T-cell (primary cell): Measurements from ENCODE around the gene GCAT. TPM values are rescaled to one million over a fixed set of nuclear protein-coding genes. Genes with fewer than 3 reads are reported as not detected.

Experiments used
- ATAC-seq, 4 experiments: fragments of 200-7000 bp in 3 of 4; fragments of 150-1000 bp in 1 of 4; cut with Tn5 transposase; replicated peaks in 1 of 4; 1 replicate in 3 of 4; 2 replicates in 1 of 4; pipeline ENCODE4 v1.10.0; 2021; ENCODE audit warnings: moderate library complexity in 3 of 4, mild to moderate bottlenecking in 2 of 4, moderate number of reproducible peaks in 1 of 4
- CTCF ChIA-PET, 2 donors: fragments of 300-600 bp; sonication (Branson Sonifier 250); formaldehyde crosslinking; loops; one replicate each; lab custom pipeline; 2022; ENCODE audit warnings: antibody characterized with exemption in 2 of 2; lab: Charles Lee
- POLR2A ChIA-PET, 2 donors: fragments of 300-600 bp; sonication (Branson Sonifier 250); formaldehyde crosslinking; loops; one replicate each; lab custom pipeline; 2022; ENCODE audit warnings: antibody characterized with exemption in 2 of 2; lab: Charles Lee
- DNase-seq, 35 experiments: peaks; one replicate each; pipeline versions ENCODE4 v3.0.0 to v3.0.0-alpha.2; 2013 to 2023
- H3K27ac ChIP-seq: one replicate; pipeline ENCODE4 v1.5.1; 2013; ENCODE audit warnings: low read length
- H3K27me3 ChIP-seq, 2 experiments: replicated peaks in 1 of 2; 1 replicate in 1 of 2; 2 replicates in 1 of 2; pipeline versions ENCODE4 v1.6.1 to v1.7.0; 2013; ENCODE audit warnings: low read length in 1 of 2, mixed read lengths in 1 of 2; ENCODE audit not compliant: control insufficient read depth in 2 of 2, insufficient read depth in 2 of 2; ENCODE audit errors: extremely low read depth in 1 of 2
- H3K36me3 ChIP-seq, 2 donors: 1 replicate in 1 of 2; 2 replicates in 1 of 2; pipeline versions ENCODE4 v1.6.1 to v1.7.0; 2013; ENCODE audit warnings: low read length in 1 of 2; ENCODE audit not compliant: control insufficient read depth in 2 of 2, insufficient read depth in 1 of 2; ENCODE audit errors: extremely low read depth in 1 of 2
- H3K4me1 ChIP-seq, 2 experiments: 1 replicate in 1 of 2; 2 replicates in 1 of 2; pipeline versions ENCODE4 v1.6.1 to v1.7.0; 2013; ENCODE audit warnings: low read length in 2 of 2, mixed read lengths in 1 of 2; ENCODE audit not compliant: insufficient read depth in 2 of 2, control insufficient read depth in 1 of 2; ENCODE audit errors: extremely low read depth in 1 of 2
- H3K4me3 ChIP-seq, 2 donors: 1 replicate in 1 of 2; 2 replicates in 1 of 2; pipeline versions ENCODE4 v1.5.1 to v1.7.0; 2013; ENCODE audit warnings: mild to moderate bottlenecking in 2 of 2, low read length in 1 of 2, moderate library complexity in 1 of 2; ENCODE audit not compliant: control insufficient read depth in 1 of 2; ENCODE audit errors: extremely low read depth in 1 of 2
- H3K9me3 ChIP-seq: 2 replicates; pipeline ENCODE4 v1.7.0; 2013
- H3K27ac Mint-ChIP-seq, 2 donors: one replicate each; pipeline ENCODE4 v1.8.0; 2020 to 2021; ENCODE audit warnings: mild to moderate bottlenecking in 2 of 2, mixed read lengths in 2 of 2
- H3K27me3 Mint-ChIP-seq, 2 donors: one replicate each; pipeline ENCODE4 v1.8.0; 2021 to 2022; ENCODE audit warnings: mixed read lengths in 2 of 2
- H3K36me3 Mint-ChIP-seq: one replicate; pipeline ENCODE4 v1.8.0; 2021; ENCODE audit warnings: mixed read lengths
- H3K4me1 Mint-ChIP-seq, 3 donors: one replicate each; pipeline ENCODE4 v1.8.0; 2020 to 2022; ENCODE audit warnings: mixed read lengths in 3 of 3, mild to moderate bottlenecking in 1 of 3
- H3K4me3 Mint-ChIP-seq, 3 donors: one replicate each; pipeline ENCODE4 v1.8.0; 2020 to 2022; ENCODE audit warnings: mild to moderate bottlenecking in 3 of 3, mixed read lengths in 3 of 3, moderate library complexity in 3 of 3
- H3K9me3 Mint-ChIP-seq, 3 donors: one replicate each; pipeline ENCODE4 v1.8.0; 2020 to 2022; ENCODE audit warnings: mixed read lengths in 3 of 3
- WGBS: methylation state at CpG from one replicate; pipeline ENCODE4 v1.1.5; 2013; ENCODE audit warnings: missing lambda C conversion rate; ENCODE audit not compliant: insufficient coverage; 5-methylcytosine and 5-hydroxymethylcytosine counted together
- total RNA-seq, 35 experiments: library from RNA in 6 of 35; stranded (reverse) in 6 of 35; fragments of 120-200 nt in 1 of 35; gene quantifications; one replicate each; pipeline versions ENCODE4 v1.2.1 to v1.2.4 and lab custom pipeline; 2013 to 2026

GCAT gene
- total RNA-seq, 5 donors from 2014 or later (not counting 1 experiment from before 2014, with no cell fraction given): 1.2 to 3.5 (median 2.3) TPM

DNA sequence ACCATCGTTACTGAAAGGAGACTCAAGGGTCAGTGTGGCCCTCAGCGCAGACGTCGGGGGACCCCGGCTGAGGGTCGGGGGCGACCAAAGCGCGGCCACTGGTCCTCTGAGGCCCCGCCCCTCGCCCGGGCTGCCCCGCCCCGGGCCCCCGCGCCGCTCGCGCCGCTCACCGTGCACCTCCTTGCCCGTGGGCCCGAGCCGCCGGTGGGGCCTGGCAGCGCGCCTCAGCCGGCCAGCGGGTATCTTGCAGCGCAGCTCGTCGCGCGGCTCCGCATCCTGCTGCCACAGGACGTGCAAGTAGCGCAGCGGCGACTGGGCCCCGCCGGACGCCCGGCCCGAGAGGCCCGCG lies 36.0 kb downstream of the GCAT start:
- peak; percentile 37 to 49 (median 45) for ATAC-seq
- Histone ChIP-seq H3K27ac (peak overlapping the region; percentile 65), H3K9me3 (no peaks in the 10 kb centered on the region), H3K4me1 (peaks cover 7 to 26% of the 10 kb centered on the region in 2 experiments), H3K4me3 (peak overlapping the region; percentile 47 to 69), H3K27me3 (no peaks in the 10 kb centered on the region), H3K36me3 (peaks cover under 1 to 8% of the 10 kb centered on the region in 2 donors)
- Mint-ChIP-seq H3K27ac (peak overlapping the region; percentile 76 to 84), H3K4me1 (peaks cover 14 to 29% (median 25%) of the 10 kb centered on the region in 3 donors), H3K4me3 (peak overlapping the region; percentile 79 to 83 (median 80)), H3K9me3 (no peaks in the 10 kb centered on the region), H3K27me3 (no peaks in the 10 kb centered on the region), H3K36me3 (peaks cover 9% of the 10 kb centered on the region)
- under 1% methylated on average over 46 of the region's 46 CpGs for WGBS
- POLR2A ChIA-PET: interaction anchor here in 1 of 2 donors (0.5 kb wide), 1 partner anchor 18 kb away, joined by 3 read pairs; no protein-coding TSS in a partner anchor
- CTCF ChIA-PET: interaction anchor here (0.6 to 1.7 kb wide), 7 partner anchors 19 to 238 kb away, joined by 3 to 12 read pairs (median 3); partner anchors contain the start of genes GGA1 (in 1 of the 2) and MICALL1 (in 1 of the 2)
- DNase-seq: peak in 16 of 35 experiments; percentile 4 to 47 (median 29)

DNA sequence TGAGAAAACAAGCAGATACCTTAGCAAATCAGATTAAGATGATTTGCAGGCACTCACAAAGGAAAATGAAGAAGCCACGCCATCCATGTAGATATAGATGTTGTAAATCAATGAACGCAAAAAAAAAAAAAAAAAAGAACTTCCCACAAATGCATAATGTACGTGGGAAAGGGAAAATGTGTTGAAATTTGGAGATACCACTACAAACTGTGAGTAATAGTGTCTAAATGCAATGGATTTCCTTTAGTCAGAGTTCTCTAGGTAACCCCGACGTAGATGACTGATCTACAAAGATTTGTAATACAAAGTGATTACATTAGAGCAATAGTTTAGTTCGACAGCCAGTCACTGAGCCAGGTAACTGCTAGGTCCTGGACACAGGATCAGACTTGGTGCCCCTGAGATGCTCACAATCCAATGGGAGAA lies 37.2 kb downstream of the GCAT start:
- Histone ChIP-seq H3K9me3 (no peaks in the 10 kb centered on the region), H3K4me1 (peaks cover 12 to 36% of the 10 kb centered on the region in 2 experiments), H3K27me3 (no peaks in the 10 kb centered on the region), H3K4me3 (peak overlapping the region; percentile 47 to 69), H3K36me3 (peaks cover 0 to under 1% of the 10 kb centered on the region in 2 donors), H3K27ac (peak overlapping the region; percentile 50)
- no peaks in the 10 kb centered on the region for H3K9me3 Mint-ChIP-seq
- ATAC-seq: no peak
- WGBS: 100% methylated on average over 1 of the region's 6 CpGs
- H3K4me1 Mint-ChIP-seq: peaks cover 25 to 38% (median 34%) of the 10 kb centered on the region in 3 donors
- ChIA-PET CTCF (interaction anchor here in 1 of 2 donors (1.4 kb wide), 2 partner anchors 19 to 61 kb away, joined by 4 to 12 read pairs; partner anchors contain the start of gene MICALL1), POLR2A (no interaction called here)
- H3K36me3 Mint-ChIP-seq: peaks cover 5% of the 10 kb centered on the region
- H3K27me3 Mint-ChIP-seq: no peaks in the 10 kb centered on the region
- H3K27ac Mint-ChIP-seq: peak overlapping the region; percentile 90 to 92
- DNase-seq: no peak
- H3K4me3 Mint-ChIP-seq: peak overlapping the region; percentile 80 to 95 (median 86)

DNA sequence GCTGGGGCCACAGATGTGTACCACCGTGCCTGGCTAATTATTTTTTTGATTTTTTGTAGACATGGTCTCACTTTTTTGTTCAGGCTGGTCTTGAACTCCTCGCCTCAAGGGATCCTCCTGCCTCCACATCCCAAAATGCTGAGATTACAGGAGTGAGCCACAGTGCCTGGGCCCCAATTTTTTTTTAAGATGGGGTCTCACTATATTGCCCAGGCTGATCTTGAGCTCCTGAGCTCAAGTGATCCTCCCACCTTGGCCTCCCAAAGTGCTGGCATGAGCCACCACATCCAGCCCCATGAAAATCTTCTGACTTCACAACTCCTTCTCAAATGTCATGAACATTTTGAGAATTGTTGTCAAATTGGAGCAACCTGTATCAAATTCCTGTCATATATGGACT lies 38.7 kb downstream of the GCAT start:
- ATAC-seq (no peak), DNase-seq (no peak)
- Mint-ChIP-seq H3K27me3 (no peaks in the 10 kb centered on the region), H3K4me3 (peak overlapping the region in 1 of 3 donors; percentile 17), H3K36me3 (peaks cover 11% of the 10 kb centered on the region), H3K4me1 (peaks cover 37 to 53% (median 48%) of the 10 kb centered on the region in 3 donors), H3K27ac (no peak overlapping the region), H3K9me3 (no peaks in the 10 kb centered on the region)
- POLR2A ChIA-PET: no interaction called here
- Histone ChIP-seq H3K27ac (no peak overlapping the region), H3K4me3 (no peak overlapping the region), H3K27me3 (no peaks in the 10 kb centered on the region), H3K9me3 (no peaks in the 10 kb centered on the region), H3K4me1 (peaks cover 20 to 49% of the 10 kb centered on the region in 2 experiments), H3K36me3 (peaks cover 0 to 7% of the 10 kb centered on the region in 2 donors)
- CTCF ChIA-PET: interaction anchor here in 1 of 2 donors (0.6 kb wide), 1 partner anchor 235 kb away, joined by 3 read pairs; no protein-coding TSS in a partner anchor
- no CpG with 5 or more reads among the region's 2 CpGs for WGBS

DNA sequence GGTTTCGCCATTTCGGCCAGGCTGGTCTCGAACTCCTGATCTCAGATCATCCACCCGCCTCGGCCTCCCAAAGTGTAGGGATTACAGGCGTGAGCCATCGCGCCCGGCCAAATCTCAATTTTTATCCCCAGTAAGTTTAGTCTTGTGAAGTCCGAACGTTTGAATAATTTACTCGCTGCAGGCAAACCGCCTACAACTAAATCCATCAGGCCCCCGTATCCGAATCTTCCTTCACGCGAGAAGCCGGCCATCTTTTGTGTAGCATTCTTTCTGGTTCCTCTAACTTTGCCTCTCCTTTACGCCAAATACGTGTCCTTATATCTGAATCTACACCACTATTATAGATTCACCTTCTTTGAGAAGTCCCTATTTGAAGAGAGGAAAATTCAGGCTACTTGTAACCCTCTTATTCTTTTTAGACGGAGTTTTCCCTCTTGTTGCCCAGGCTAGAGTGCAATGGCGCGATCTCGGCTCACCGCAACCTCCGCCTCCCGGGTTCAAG lies 40.9 kb downstream of the GCAT start:
- ATAC-seq (no peak), DNase-seq (peak in 13 of 35 experiments; percentile 6 to 49 (median 12))
- Mint-ChIP-seq H3K27ac (peak overlapping the region; percentile 98), H3K27me3 (no peaks in the 10 kb centered on the region), H3K4me3 (peak overlapping the region; percentile 86 to 99 (median 98)), H3K4me1 (peaks cover 40 to 53% (median 46%) of the 10 kb centered on the region in 3 donors), H3K36me3 (peaks cover 24% of the 10 kb centered on the region), H3K9me3 (no peaks in the 10 kb centered on the region)
- Histone ChIP-seq H3K9me3 (no peaks in the 10 kb centered on the region), H3K27me3 (no peaks in the 10 kb centered on the region), H3K4me1 (peaks cover 16 to 40% of the 10 kb centered on the region in 2 experiments), H3K36me3 (peaks cover 0 to 24% of the 10 kb centered on the region in 2 donors), H3K27ac (peak overlapping the region; percentile 90), H3K4me3 (peak overlapping the region; percentile 87 to 89)
- POLR2A ChIA-PET: interaction anchor here in 1 of 2 donors (0.7 kb wide), 1 partner anchor 306 kb away, joined by 4 read pairs; no protein-coding TSS in a partner anchor
- WGBS: 33% methylated on average over 19 of the region's 27 CpGs
- CTCF ChIA-PET: interaction anchor here in 1 of 2 donors (1.0 kb wide), 1 partner anchor 29 kb away, joined by 6 read pairs; no protein-coding TSS in a partner anchor

DNA sequence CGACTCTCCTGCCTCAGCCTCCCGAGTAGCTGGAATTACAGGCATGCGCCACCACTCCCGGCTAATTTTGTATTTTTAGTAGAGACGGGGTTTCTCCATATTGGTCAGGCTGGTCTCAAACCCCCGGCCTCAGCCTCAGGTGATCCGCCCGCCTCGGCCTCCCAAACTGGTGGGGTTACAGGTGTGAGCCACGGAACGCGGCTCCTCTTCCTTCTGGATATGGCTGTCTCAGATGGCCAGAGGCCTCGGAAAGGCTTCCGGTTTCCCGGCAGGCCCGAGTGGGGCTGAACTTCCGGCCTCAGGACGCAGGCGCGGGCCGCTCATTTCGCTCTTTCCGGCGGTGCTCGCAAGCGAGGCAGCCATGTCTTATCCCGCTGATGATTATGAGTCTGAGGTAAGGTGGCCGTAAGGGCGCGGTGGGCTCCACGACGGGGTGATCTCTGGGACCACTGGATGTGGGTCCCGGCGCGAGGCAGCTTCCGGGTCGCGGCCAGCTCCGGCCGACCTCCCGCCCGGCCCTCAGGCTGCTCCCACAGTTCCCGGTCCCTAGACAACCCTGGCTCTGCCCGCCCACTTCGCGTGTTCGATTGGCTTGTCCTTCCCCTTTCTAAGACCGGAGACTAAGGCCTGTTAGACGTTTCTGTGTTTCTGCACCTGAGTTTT lies 41.5 kb downstream of the GCAT start, which contains the start of gene EIF3L:
TSS of gene EIF3L (plus strand) at position 331 of the 663 bp plus-strand sequence. CDS start at position 362, 31 bp downstream.
- H3K9me3 Mint-ChIP-seq: no peaks in the 10 kb centered on the region
- CTCF ChIA-PET: interaction anchor here in 1 of 2 donors (1.0 kb wide), 1 partner anchor 30 kb away, joined by 6 read pairs; no protein-coding TSS in a partner anchor
- DNase-seq (peak; percentile 71 to 92 (median 84)), ATAC-seq (peak; percentile 72 to 74 (median 73))
- WGBS: 0% methylated on average over 43 of the region's 49 CpGs
- no peaks in the 10 kb centered on the region for H3K9me3 ChIP-seq
- POLR2A ChIA-PET: interaction anchor here in 1 of 2 donors (0.6 to 0.7 kb wide), 2 partner anchors 56 to 307 kb away, joined by 4 to 6 read pairs; no protein-coding TSS in a partner anchor
- peaks cover 0 to 28% of the 10 kb centered on the region in 2 donors for H3K36me3 ChIP-seq
- H3K4me1 ChIP-seq: peaks cover 16 to 40% of the 10 kb centered on the region in 2 experiments
- peak within 1 kb of the TSS; percentile 86 to 99 (median 98) for H3K4me3 Mint-ChIP-seq
- H3K27me3 Mint-ChIP-seq: no peaks in the 10 kb centered on the region
- peaks cover 45 to 56% (median 51%) of the 10 kb centered on the region in 3 donors for H3K4me1 Mint-ChIP-seq
- peaks cover 28% of the 10 kb centered on the region for H3K36me3 Mint-ChIP-seq
- H3K4me3 ChIP-seq: peak within 1 kb of the TSS; percentile 87 to 89
- H3K27ac Mint-ChIP-seq: peak within 1 kb of the TSS; percentile 98
- H3K27ac ChIP-seq: peak within 1 kb of the TSS; percentile 90
- H3K27me3 ChIP-seq: no peaks in the 10 kb centered on the region

DNA sequence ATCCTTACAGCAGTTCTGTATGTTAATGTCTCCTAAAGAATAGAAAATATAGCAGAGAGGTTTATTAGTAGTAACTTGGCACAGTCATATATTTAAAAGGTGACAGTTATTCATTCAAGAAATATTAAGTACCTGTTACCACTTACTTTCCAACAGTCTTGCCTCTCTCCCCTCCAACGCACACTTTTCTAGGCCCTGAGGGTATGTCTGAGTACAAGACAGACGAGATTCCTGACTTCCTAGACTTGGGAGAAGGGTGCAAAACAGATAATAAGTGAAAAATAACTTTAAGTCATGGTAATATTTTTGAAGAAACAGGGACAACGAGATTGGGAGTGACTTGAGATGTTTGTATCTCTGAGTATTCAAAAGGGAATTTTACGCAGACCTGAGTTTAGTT lies 43.1 kb downstream of the GCAT start:
- Histone ChIP-seq H3K27me3 (no peaks in the 10 kb centered on the region), H3K27ac (no peak overlapping the region), H3K4me1 (peaks cover 16 to 40% of the 10 kb centered on the region in 2 experiments), H3K9me3 (no peaks in the 10 kb centered on the region), H3K36me3 (peaks cover 2 to 43% of the 10 kb centered on the region in 2 donors), H3K4me3 (no peak overlapping the region)
- H3K27ac Mint-ChIP-seq: peak overlapping the region in 1 of 2 donors; percentile 28
- ChIA-PET POLR2A (no interaction called here), CTCF (no interaction called here)
- peaks cover 61 to 63% (median 61%) of the 10 kb centered on the region in 3 donors for H3K4me1 Mint-ChIP-seq
- H3K27me3 Mint-ChIP-seq: no peaks in the 10 kb centered on the region
- no peak for DNase-seq
- H3K9me3 Mint-ChIP-seq: no peaks in the 10 kb centered on the region
- 85% methylated on average over 2 of the region's 4 CpGs for WGBS
- H3K36me3 Mint-ChIP-seq: peaks cover 41% of the 10 kb centered on the region
- peak overlapping the region; percentile 86 to 99 (median 98) for H3K4me3 Mint-ChIP-seq
- ATAC-seq: no peak
